Measurements from ENCODE around the gene GAGE10.

GAGE10 gene

GRCh38 chrX:49303346-49303745 lies at the start of gene GAGE10:
GAGE10 (plus strand) TSS chrX:49303646; CDS start chrX:49304860, 1,214 bp downstream.
- DNase-seq (ENCODE audit: low spot score) = no peak

GRCh38 chrX:49254639-49255038 lies 48.8 kb upstream of the GAGE10 start:
- no peak for DNase-seq (ENCODE audit: low spot score)

- no peak for DNase-seq (ENCODE audit: low spot score)
Measured at GRCh38 chrX:49256268-49256995, 47.0 kb upstream of the GAGE10 start.

GRCh38 chrX:49257074-49257790 lies 46.2 kb upstream of the GAGE10 start:
- no peak for DNase-seq (ENCODE audit: low spot score)

GRCh38 chrX:49257846-49258748 lies 45.3 kb upstream of the GAGE10 start:
- no peak for DNase-seq (ENCODE audit: low spot score)

GRCh38 chrX:49258749-49259124 lies 44.7 kb upstream of the GAGE10 start:
- no peak for DNase-seq (ENCODE audit: low spot score)

GRCh38 chrX:49260221-49260985 lies 43.0 kb upstream of the GAGE10 start:
- DNase-seq (ENCODE audit: low spot score) = no peak

- no peak for DNase-seq (ENCODE audit: low spot score)
Measured at GRCh38 chrX:49262603-49263002, 40.8 kb upstream of the GAGE10 start.

- no peak for DNase-seq (ENCODE audit: low spot score)
Measured at GRCh38 chrX:49263631-49264030, 39.8 kb upstream of the GAGE10 start.

GRCh38 chrX:49264460-49264859 lies 39.0 kb upstream of the GAGE10 start, which contains the start of gene FOXP3:
FOXP3 (minus strand) TSS chrX:49264710; CDS start chrX:49258505, 6,205 bp downstream.
- no peak for DNase-seq (ENCODE audit: low spot score)

- DNase-seq (ENCODE audit: low spot score) = no peak
Measured at GRCh38 chrX:49266523-49267445, 36.7 kb upstream of the GAGE10 start.

- no peak for DNase-seq (ENCODE audit: low spot score)
Measured at GRCh38 chrX:49268702-49269009, 34.8 kb upstream of the GAGE10 start.

- peak; percentile 98 for DNase-seq (ENCODE audit: low spot score)
Measured at GRCh38 chrX:49269010-49269766, 34.3 kb upstream of the GAGE10 start.

GRCh38 chrX:49269767-49270248 lies 33.6 kb upstream of the GAGE10 start, which contains the start of gene PPP1R3F:
PPP1R3F (plus strand) TSS chrX:49269793; CDS start chrX:49269870, 77 bp downstream.
- DNase-seq (ENCODE audit: low spot score) = no peak

GRCh38 chrX:49270249-49270921 lies 33.1 kb upstream of the GAGE10 start:
- no peak for DNase-seq (ENCODE audit: low spot score)

GRCh38 chrX:49271341-49271740 lies 32.1 kb upstream of the GAGE10 start:
- DNase-seq (ENCODE audit: low spot score) = no peak

- DNase-seq (ENCODE audit: low spot score) = no peak
Measured at GRCh38 chrX:49272421-49272820, 31.0 kb upstream of the GAGE10 start.

- no peak for DNase-seq (ENCODE audit: low spot score)
Measured at GRCh38 chrX:49273181-49273727, 30.2 kb upstream of the GAGE10 start.

GRCh38 chrX:49276207-49276606 lies 27.2 kb upstream of the GAGE10 start:
- no peak for DNase-seq (ENCODE audit: low spot score)
